SU-DHL-6 (cell line): ENCODE data around the gene EGLN1.

Experiments used
- EZH2phosphoT487 ChIP-seq: fragments of 200-600 bp; sonication (generic), shearing (Covaris generic); conservative IDR thresholded peaks from 2 replicates; pipeline ENCODE4 v1.6.1; 2018; ENCODE audit warnings: mild to moderate bottlenecking, antibody characterized with exemption, low read length, moderate library complexity, mixed read lengths
- TF ChIP-seq, protein P1 (sequence below): fragments of 200-600 bp; sonication (generic); IDR thresholded peaks from one replicate; pipeline ENCODE4 v1.5.1; 2017; ENCODE audit warnings: antibody characterized with exemption, mild to moderate bottlenecking, low read length, moderate library complexity; ENCODE audit not compliant: insufficient read depth, poor library complexity, severe bottlenecking

DNA sequence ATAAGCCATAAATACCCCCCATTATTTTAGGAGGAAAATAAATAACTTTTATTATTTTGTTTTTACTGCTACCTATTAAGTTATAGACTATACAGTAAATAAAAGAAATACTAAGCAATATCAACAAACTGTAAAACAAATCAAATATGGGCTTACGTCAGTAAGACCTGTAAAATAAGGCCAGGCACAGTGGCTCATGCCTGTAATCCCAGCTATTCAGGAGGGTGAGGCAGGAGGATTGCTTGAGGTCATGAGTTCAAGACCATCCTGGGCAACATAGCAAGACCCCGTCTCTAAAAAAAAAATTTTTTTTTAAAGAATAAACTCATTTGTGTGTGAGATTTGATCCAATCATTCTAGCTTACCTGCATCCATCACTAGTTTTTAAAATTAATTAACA lies 17.8 kb downstream of the EGLN1 start:
- TF ChIP-seq, protein P1, sequence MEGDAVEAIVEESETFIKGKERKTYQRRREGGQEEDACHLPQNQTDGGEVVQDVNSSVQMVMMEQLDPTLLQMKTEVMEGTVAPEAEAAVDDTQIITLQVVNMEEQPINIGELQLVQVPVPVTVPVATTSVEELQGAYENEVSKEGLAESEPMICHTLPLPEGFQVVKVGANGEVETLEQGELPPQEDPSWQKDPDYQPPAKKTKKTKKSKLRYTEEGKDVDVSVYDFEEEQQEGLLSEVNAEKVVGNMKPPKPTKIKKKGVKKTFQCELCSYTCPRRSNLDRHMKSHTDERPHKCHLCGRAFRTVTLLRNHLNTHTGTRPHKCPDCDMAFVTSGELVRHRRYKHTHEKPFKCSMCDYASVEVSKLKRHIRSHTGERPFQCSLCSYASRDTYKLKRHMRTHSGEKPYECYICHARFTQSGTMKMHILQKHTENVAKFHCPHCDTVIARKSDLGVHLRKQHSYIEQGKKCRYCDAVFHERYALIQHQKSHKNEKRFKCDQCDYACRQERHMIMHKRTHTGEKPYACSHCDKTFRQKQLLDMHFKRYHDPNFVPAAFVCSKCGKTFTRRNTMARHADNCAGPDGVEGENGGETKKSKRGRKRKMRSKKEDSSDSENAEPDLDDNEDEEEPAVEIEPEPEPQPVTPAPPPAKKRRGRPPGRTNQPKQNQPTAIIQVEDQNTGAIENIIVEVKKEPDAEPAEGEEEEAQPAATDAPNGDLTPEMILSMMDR = no peak
- TF ChIP-seq EZH2phosphoT487 = no peak
